ENCODE results near the gene PIPOX.

DNA sequence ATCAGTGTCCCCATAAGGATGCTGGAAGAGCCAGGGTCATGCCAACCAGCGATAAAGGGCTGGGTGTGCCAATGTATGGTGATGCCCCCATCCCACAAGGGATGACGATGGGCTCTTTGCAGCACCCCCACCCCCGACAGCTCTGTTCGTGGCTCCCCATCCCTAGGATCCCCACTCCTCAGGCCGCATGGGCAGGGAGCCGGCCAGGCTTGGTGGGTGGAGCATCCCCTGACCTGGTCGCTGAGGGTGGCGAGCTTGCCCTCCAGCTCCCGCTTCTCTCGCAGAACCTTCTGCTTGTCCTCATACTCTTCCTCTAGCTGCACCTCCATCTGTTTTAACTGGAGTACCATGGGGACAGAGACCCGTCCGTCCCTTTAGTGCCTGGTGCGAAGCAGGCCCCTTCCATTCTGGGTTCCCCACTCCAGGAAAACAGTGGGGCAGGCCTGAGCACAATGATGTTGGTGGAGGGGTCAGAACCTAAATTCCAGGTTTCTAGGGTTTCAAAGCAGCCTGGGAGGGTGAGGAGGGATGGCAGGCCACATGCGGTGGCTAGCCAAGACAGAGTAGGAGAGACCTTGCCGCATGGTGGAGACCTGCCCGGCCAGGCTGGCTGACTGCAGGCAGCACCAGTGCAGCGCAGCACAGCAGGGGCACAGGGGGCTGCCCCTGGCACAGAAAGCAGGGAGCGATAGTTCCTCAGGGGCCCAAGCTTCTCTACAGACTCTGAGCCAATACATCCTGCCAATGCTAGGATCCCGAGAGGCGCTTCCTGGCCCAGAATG is 50.3 kb downstream of the PIPOX start:
- no peak for TF ChIP-seq EZH2 (IDR thresholded peaks at IDR 0.05; ENCODE audit: insufficient read depth, low read length)
- TF ChIP-seq, protein P1, sequence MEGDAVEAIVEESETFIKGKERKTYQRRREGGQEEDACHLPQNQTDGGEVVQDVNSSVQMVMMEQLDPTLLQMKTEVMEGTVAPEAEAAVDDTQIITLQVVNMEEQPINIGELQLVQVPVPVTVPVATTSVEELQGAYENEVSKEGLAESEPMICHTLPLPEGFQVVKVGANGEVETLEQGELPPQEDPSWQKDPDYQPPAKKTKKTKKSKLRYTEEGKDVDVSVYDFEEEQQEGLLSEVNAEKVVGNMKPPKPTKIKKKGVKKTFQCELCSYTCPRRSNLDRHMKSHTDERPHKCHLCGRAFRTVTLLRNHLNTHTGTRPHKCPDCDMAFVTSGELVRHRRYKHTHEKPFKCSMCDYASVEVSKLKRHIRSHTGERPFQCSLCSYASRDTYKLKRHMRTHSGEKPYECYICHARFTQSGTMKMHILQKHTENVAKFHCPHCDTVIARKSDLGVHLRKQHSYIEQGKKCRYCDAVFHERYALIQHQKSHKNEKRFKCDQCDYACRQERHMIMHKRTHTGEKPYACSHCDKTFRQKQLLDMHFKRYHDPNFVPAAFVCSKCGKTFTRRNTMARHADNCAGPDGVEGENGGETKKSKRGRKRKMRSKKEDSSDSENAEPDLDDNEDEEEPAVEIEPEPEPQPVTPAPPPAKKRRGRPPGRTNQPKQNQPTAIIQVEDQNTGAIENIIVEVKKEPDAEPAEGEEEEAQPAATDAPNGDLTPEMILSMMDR (IDR thresholded peaks at IDR 0.05; ENCODE audit: insufficient read depth, low read depth, low read length) = no peak

Data from astrocyte (in vitro differentiated cells and primary cell).